ENCODE results near the gene CADM2. TPM values are rescaled to one million over a fixed set of nuclear protein-coding genes. Genes with fewer than 3 reads are reported as not detected.

Gene CADM2
- total RNA-seq, 1 donor: under 0.01 TPM

DNA sequence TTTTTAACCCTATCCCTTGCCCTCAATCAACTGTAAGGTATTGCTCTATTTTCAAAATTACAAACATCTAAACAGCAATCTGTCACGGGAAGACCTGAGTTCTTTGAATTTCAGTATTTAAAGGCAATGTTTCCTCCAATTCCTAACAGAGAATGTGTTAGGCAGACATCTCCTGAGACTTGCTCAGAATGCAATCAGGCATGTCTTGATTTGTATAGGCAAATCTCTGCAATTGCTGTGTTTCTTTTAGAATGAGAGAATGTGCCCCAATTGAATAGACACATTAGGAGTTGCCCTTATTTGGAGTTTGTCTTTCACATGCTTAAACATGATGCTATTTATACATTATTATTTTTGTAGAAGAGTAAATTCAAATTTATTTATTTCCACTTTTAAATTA, 205.6 kb downstream of the CADM2 start:
- H3K4me3 ChIP-seq (ENCODE audit: low read depth, low read length): no peak overlapping the region
- no peak for DNase-seq (ENCODE audit: low read depth)
- TF ChIP-seq, protein P1, sequence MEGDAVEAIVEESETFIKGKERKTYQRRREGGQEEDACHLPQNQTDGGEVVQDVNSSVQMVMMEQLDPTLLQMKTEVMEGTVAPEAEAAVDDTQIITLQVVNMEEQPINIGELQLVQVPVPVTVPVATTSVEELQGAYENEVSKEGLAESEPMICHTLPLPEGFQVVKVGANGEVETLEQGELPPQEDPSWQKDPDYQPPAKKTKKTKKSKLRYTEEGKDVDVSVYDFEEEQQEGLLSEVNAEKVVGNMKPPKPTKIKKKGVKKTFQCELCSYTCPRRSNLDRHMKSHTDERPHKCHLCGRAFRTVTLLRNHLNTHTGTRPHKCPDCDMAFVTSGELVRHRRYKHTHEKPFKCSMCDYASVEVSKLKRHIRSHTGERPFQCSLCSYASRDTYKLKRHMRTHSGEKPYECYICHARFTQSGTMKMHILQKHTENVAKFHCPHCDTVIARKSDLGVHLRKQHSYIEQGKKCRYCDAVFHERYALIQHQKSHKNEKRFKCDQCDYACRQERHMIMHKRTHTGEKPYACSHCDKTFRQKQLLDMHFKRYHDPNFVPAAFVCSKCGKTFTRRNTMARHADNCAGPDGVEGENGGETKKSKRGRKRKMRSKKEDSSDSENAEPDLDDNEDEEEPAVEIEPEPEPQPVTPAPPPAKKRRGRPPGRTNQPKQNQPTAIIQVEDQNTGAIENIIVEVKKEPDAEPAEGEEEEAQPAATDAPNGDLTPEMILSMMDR (IDR thresholded peaks at IDR 0.05; ENCODE audit: insufficient read depth, low read depth, low read length): no peak

DNA sequence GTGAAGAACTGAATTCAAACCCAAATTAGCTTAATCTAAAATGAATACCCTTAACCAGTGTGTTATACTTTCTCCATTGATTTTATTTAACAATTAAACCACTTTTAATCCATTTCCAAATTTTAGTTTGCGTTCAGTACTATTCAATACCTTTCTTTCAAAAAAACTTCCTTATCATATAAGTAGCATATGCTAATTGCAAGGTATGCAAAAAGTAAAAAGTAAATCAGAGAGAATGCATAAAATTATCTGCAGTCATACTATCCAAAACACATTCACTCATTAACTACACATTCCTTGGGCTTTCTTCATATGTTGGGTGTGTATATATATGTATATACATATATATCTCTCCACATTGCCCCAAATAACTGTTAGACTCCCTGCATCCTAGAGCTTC, 208.8 kb downstream of the CADM2 start:
- TF ChIP-seq, protein P1 (IDR thresholded peaks at IDR 0.05; ENCODE audit: insufficient read depth, low read depth, low read length): no peak
- DNase-seq (ENCODE audit: low read depth): no peak
- H3K4me3 ChIP-seq (ENCODE audit: low read depth, low read length): no peak overlapping the region

DNA sequence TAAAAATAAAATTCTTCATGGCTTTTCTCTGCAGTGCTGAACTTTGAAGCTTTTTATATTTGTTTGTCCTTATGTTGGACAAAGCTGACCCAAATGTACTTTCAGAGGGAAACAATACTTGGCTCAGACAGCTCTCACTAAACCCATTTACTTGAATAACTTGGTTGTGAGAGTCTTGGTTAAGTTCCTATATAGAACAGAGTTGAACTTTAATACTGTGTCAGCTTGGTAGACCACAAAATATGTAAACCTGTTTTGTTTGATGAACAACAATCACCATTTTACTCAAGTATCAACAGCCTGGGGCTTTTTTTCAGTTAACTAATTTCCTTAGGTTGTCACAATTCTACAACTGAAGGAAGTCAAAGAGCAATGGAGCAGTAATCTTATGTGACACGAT, 211.9 kb downstream of the CADM2 start:
- DNase-seq (ENCODE audit: low read depth): no peak
- H3K4me3 ChIP-seq (ENCODE audit: low read depth, low read length): no peak overlapping the region
- TF ChIP-seq, protein P1 (IDR thresholded peaks at IDR 0.05; ENCODE audit: insufficient read depth, low read depth, low read length): no peak

DNA sequence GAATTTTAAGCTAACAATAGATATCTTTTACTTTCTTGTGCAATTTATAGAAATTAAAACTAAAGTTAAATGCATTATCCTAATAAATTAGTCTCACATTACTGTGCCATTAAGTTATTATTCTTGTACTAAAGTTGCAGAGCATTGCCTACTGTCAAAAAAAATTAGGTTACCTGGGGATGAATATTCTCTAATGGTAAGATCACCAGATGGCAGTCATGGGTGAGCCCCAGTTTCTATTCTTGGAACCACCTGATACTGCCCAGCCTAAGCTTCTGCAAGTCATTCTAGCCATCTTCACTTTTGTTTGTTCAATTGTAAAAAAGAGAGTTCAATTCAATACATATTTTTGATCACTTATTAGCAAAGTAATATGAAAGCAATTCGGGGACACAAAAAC, 213.2 kb downstream of the CADM2 start:
- H3K4me3 ChIP-seq (ENCODE audit: low read depth, low read length): no peak overlapping the region
- no peak for DNase-seq (ENCODE audit: low read depth)
- TF ChIP-seq, protein P1 (IDR thresholded peaks at IDR 0.05; ENCODE audit: insufficient read depth, low read depth, low read length): no peak

DNA sequence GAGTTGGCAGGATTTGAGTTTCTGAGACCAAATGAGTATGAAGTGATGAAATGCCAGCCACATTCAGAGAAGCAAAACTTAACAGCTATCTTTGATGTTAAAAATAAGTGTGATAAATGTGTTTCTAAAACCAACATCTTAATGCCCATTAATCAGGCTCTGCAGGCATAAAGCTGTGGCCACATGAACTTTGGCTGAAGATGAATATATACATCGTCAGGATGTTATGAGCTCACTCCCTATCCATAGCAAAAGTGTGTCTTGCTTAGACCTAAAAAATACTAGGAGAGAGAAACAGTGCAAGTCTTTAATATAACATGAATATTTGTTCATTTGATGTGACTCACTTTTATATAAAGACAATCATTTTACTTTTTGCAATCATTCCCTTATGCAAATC, 218.0 kb downstream of the CADM2 start:
- no peak overlapping the region for H3K4me3 ChIP-seq (ENCODE audit: low read depth, low read length)
- TF ChIP-seq, protein P1 (IDR thresholded peaks at IDR 0.05; ENCODE audit: insufficient read depth, low read depth, low read length): no peak
- DNase-seq (ENCODE audit: low read depth): no peak

DNA sequence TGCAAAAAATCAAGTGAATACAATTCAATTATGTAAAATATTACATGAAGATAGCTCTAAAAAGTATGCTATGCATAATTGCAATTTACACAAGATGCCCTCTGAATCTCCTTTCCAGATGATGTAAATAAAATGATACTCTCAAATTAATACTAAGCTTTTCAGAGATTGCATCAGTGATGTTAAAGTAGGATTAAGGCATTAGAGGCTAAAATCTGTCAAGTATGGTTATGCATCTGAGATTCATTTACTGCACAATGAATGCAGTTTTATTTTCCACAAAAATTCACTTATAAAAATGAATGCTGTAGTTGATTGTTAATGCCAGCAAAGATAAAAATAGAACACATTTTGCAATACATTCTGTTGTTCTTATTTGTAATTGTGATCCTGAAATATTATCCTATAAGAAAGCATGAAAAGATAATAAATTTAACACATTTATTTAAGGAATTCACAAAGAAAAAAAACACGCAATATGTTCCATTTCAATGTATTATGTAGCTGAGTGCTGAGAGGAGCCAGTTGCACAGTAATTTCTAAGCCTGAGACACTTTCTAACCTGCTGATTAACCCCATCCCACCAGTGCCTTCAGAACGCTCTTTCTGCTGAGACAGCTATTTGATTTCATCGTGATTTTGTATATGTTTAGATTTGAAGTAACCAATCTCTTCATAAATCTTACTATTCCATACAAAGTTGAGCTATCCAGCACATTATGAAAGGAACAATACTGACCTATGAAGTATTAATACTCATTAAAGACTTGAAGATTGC, 224.4 kb downstream of the CADM2 start:
- H3K4me3 ChIP-seq (ENCODE audit: low read depth, low read length): no peak overlapping the region
- TF ChIP-seq, protein P1 (IDR thresholded peaks at IDR 0.05; ENCODE audit: insufficient read depth, low read depth, low read length): no peak
- no peak for DNase-seq (ENCODE audit: low read depth)

DNA sequence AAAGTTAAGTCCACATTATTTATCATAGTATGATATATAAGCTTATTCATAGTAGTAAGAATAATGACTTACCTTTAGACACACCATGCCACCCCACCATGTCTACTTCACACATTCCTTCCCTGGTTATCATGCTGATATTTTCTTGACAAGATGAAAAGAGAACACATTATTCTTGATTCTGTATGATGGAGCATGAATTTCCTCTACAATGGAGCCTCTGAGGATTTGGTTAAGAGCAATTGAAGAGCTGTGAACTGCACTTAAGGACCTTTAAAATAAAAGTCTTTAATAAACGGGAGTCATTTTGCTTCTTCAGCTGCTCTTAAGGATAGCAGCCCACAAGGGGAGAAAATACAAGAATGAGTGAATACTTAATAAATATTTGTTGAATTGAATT, 226.7 kb downstream of the CADM2 start:
- TF ChIP-seq, protein P1 (IDR thresholded peaks at IDR 0.05; ENCODE audit: insufficient read depth, low read depth, low read length): no peak

More for the DNA sequence above, 226.7 kb downstream of the CADM2 start:
- DNase-seq (ENCODE audit: low read depth): no peak
- no peak overlapping the region for H3K4me3 ChIP-seq (ENCODE audit: low read depth, low read length)

Measured in fibroblast of villous mesenchyme (primary cell).